NT2/D1 (cell line): ENCODE measurements around the gene ARIH2.

ENCODE experiments used
- DNase-seq: peaks from one replicate; pipeline ENCODE4 v3.0.0-alpha.2; 2011; ENCODE audit warnings: low read depth, low spot score
- H3K27me3 ChIP-seq: 2 replicates; pipeline ENCODE4 v1.6.0; 2011; ENCODE audit warnings: mild to moderate bottlenecking; ENCODE audit not compliant: insufficient read length, insufficient read depth
- H3K36me3 ChIP-seq: 2 replicates; pipeline ENCODE4 v1.6.1; 2011; ENCODE audit warnings: mild to moderate bottlenecking, low read length, mixed read lengths; ENCODE audit not compliant: insufficient read depth, insufficient read length
- H3K4me1 ChIP-seq: 2 replicates; pipeline ENCODE4 v1.5.1; 2011; ENCODE audit not compliant: insufficient read depth, insufficient read length
- H3K4me3 ChIP-seq: 2 replicates; pipeline ENCODE4 v1.5.1; 2011; ENCODE audit warnings: low read depth; ENCODE audit not compliant: insufficient read length
- H3K9ac ChIP-seq: 2 replicates; pipeline ENCODE4 v1.6.0; 2011; ENCODE audit warnings: low read depth; ENCODE audit not compliant: insufficient read length
- H3K9me3 ChIP-seq: 2 replicates; pipeline ENCODE4 v1.5.1; 2011; ENCODE audit warnings: mild to moderate bottlenecking, low read length; ENCODE audit not compliant: insufficient read depth
- SUZ12 ChIP-seq: IDR thresholded peaks from 2 replicates; pipeline ENCODE4 v1.6.1; 2011; ENCODE audit not compliant: insufficient read length, insufficient read depth; ENCODE audit errors: extremely low read depth
- YY1 ChIP-seq: IDR thresholded peaks from 2 replicates; pipeline ENCODE4 v1.6.1; 2011; ENCODE audit not compliant: insufficient read length, insufficient read depth
- ZNF274 ChIP-seq: IDR thresholded peaks from 2 replicates; pipeline ENCODE4 v1.6.1; 2011; ENCODE audit warnings: mild to moderate bottlenecking, low read depth, low read length

ARIH2 gene

DNA sequence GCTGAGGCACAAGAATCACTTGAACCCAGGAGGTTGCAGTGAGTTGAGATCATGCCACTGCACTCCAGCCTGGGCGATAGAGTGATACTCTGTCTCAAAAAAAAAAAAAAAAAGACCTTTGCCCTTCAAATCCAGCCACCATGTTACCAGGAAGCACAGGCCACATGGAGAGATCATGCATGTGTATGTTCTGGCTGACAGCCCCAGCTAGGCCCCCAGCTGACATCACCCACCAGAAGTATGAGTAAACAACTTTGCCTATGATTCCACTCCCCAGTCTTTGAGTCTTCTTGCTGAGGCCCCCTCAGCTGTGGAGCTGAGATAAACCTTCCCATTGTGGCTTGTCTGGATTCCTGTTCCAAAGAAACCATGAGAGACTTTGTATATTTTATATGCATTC, 3.3 kb upstream of the ARIH2 start:
- Histone ChIP-seq H3K27me3 (no peaks in the 10 kb centered on the region), H3K4me1 (no peaks in the 10 kb centered on the region), H3K9ac (no peak overlapping the region), H3K36me3 (no peaks in the 10 kb centered on the region), H3K4me3 (no peak overlapping the region), H3K9me3 (no peaks in the 10 kb centered on the region)
- no peak for DNase-seq
- TF ChIP-seq SUZ12 (no peak), YY1 (no peak)

DNA sequence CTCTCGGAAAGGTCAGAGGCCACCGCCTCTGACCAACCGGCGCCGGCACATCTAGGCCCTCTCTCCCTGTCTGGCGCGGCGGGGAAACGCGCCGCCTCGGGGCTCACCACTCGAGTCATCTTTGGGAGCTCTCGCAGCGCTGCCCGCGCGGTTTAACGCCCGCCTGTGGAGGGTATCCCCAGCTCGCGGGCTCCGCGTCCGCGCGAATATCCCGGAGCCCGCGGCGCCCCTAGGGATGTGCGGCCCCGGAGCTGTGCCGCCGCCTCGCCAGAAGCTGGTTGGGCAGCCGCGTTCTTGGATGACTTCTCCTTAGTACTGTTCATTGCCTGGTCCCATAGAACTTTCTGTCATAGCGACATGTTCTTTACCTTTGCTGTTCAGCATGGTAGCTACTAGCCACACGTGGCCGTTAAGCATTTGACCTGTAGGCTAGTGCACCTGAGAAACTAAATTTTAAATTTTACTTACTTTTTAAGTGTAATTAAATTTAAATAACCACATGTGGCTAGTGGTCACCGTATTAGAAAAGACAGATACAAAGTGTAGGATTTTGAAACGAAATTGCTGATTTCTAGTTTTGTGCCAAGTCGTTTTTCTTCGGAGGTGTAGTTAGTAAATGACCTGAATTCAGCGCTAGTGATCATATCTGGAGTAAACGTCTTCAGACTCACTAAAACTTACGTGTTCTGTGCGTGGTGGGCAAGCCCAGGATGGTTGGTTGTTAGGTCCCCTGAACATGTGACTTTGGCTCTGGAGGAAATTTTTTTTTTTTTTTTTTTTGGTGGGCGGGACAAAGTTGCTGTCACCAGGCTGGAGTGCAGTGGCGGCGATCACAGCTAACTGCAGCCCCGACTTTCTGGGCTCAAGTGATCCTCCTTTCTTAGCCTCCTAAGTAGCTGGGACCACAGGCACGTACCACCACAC, 835 bp downstream of the ARIH2 start:
- DNase-seq, result no peak
- no peak for TF ChIP-seq ZNF274
- no peak for TF ChIP-seq SUZ12
- TF ChIP-seq YY1, result no peak
- no peaks in the 10 kb centered on the region for H3K27me3 ChIP-seq
- peak overlapping the region; percentile 92 for H3K4me3 ChIP-seq
- H3K9ac ChIP-seq, result peak overlapping the region; percentile 96
- H3K9me3 ChIP-seq, result no peaks in the 10 kb centered on the region
- no peaks in the 10 kb centered on the region for H3K4me1 ChIP-seq
- peaks cover 30% of the 10 kb centered on the region for H3K36me3 ChIP-seq

DNA sequence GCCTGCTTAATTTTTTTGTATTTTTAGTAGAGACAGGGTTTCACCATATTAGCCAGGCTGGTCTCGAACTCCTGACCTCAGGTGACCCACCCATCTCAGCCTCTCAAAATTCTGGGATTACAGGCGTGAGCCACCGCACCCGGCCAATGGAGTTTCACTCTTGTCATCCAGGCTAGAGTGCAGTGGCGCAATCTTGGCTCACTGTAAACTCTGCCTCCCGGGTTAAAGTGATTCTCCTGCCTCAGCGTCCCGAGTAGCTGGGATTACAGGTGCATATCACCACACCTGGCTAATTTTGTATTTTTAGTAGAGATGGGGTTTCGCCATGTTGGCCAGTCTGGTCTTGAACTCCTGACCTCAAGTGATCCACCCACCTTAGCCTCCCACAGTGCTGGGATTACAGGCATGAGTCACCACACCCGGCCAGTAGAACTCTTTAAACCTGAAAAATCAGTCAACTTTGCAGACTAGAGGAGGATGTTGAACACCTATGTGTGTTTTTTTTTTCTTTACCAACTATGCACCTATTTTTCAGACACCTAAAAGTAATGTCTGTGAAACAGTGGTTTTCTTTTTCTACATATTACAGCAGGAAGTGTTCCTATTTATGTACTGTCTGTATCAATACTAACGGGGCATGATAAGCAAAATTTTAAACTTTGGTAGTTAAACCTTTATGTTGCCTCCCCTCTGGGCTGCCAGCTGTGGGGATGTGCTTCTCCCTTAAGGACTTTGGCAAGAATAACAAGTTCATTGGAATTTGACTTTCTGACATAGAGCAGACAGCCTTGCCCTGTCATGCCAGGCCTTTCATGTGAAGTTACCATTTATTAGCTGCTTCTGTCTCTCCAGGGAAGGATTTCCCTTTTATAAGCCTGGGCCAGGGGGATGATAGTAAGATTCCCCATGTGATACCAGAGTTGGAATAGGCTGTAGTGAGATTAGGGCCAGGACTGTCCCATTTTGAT, 8.1 kb downstream of the ARIH2 start:
- Histone ChIP-seq H3K27me3 (no peaks in the 10 kb centered on the region), H3K4me3 (no peak overlapping the region), H3K4me1 (peaks cover 2% of the 10 kb centered on the region), H3K9me3 (no peaks in the 10 kb centered on the region), H3K9ac (no peak overlapping the region), H3K36me3 (peaks cover 86% of the 10 kb centered on the region)
- DNase-seq, result no peak
- TF ChIP-seq ZNF274 (no peak), SUZ12 (no peak), YY1 (no peak)

DNA sequence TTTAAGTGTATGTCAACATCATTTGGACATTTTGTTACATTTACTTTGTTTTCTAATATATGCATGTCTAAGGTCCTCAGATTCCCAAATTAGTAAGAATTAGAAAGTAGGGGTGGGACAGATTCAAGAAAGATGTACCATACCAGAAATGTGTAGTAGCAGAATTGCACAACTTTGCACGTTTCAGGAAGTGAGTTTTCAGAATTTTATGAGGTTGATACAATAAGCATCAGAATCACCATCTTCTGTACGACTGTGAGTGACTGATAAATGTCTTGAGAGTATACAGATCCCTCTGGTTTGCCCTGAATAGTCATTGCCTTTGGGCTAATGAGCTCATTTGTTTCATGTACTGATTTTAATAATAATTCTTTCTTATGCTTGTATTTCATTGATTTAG, 9.3 kb downstream of the ARIH2 start:
- Histone ChIP-seq H3K27me3 (no peaks in the 10 kb centered on the region), H3K36me3 (peaks cover 81% of the 10 kb centered on the region), H3K4me3 (no peak overlapping the region), H3K9ac (no peak overlapping the region), H3K4me1 (peaks cover 2% of the 10 kb centered on the region), H3K9me3 (no peaks in the 10 kb centered on the region)
- no peak for TF ChIP-seq ZNF274
- TF ChIP-seq YY1, result no peak
- TF ChIP-seq SUZ12, result no peak
- DNase-seq, result no peak

DNA sequence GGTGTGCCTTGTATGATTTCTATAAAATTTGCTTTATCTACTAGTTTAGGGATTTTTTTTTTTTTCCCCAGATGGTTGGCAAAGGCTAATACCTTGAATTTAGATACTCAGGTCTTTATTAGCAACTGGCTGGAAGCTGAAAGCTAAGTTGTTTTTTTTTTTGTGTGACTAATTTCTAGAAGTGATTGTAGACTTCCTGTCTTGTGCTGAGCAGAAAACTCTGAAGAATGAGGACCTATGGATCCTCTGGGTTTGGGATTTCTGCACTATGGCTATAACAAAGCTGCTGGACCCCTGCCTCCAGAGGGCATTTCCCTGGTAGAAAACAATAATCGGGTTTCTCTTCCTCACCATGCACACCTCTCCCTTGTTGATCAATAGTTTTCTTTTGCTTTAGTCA, 10.0 kb downstream of the ARIH2 start:
- no peak for TF ChIP-seq SUZ12
- DNase-seq, result no peak
- Histone ChIP-seq H3K9me3 (no peaks in the 10 kb centered on the region), H3K4me3 (no peak overlapping the region), H3K27me3 (no peaks in the 10 kb centered on the region), H3K4me1 (peaks cover 2% of the 10 kb centered on the region), H3K9ac (no peak overlapping the region), H3K36me3 (peaks cover 81% of the 10 kb centered on the region)

DNA sequence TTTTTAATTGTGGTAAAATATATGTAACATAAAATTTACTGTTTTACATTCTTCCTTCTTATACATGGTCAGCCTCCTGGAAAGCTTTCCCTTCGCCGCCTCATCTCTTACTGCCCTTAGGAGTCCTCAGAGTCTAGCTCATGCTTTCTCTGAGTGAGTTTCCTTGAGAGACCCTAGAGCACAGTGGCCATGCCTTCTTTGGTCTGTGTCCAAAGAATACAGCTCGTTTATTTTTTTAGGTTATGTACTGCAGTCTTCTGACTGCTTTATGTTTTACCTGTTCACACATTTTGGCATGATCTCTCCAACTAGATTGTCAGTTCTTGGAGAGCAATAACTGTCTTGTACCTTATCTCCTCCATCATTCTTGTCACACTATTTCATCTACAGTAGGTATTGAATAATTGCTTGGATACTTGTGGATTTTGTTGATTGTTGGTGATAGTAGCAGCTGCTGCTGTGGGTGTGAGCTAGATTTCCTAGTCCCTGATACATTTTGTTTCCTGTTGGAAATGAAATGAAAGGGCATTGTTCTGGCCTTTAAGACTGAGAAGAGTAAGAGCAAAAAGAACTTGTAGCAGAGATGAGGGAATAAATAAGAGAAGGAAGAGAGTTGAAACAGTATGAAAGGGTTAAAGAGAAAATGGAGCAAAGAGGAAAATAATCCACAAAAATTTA, 10.9 kb downstream of the ARIH2 start:
- TF ChIP-seq YY1 (no peak), ZNF274 (no peak), SUZ12 (no peak)
- Histone ChIP-seq H3K9ac (no peak overlapping the region), H3K36me3 (peaks cover 77% of the 10 kb centered on the region)

DNA sequence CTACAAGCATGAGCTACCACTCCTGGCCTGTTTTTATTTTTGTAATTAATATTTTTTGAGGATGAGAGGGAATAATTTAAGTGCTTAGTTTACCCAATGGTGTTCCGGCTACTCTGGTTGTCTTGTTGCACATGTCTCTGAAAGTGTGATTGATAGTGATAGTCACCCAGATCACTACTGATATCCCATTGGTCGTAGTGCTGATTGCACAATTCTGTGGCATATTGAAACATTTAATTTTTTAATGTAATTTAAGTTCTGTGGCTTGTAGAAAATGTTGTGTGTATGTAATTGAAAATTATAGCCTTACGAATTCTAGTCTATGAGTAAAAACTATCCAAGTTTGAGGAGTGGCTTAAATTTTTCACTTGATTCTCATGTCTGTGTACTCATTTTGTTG, 11.9 kb downstream of the ARIH2 start:
- H3K9ac ChIP-seq, result no peak overlapping the region
- no peak for DNase-seq
- TF ChIP-seq ZNF274, result no peak
- TF ChIP-seq SUZ12, result no peak
- no peak for TF ChIP-seq YY1
- H3K9me3 ChIP-seq, result no peaks in the 10 kb centered on the region
- peaks cover 2% of the 10 kb centered on the region for H3K4me1 ChIP-seq
- H3K36me3 ChIP-seq, result peaks cover 81% of the 10 kb centered on the region
- H3K4me3 ChIP-seq, result no peak overlapping the region
- H3K27me3 ChIP-seq, result no peaks in the 10 kb centered on the region

More for the DNA sequence above, 10.9 kb downstream of the ARIH2 start:
- no peak overlapping the region for H3K4me3 ChIP-seq
- H3K9me3 ChIP-seq, result no peaks in the 10 kb centered on the region
- no peak for DNase-seq
- peaks cover 2% of the 10 kb centered on the region for H3K4me1 ChIP-seq
- no peaks in the 10 kb centered on the region for H3K27me3 ChIP-seq
